ENCODE results near the gene BAK1.

GRCh38 chr6:33623895-33624381 is 43.9 kb upstream of the BAK1 start:
- TF ChIP-seq CBX3 (IDR thresholded peaks at IDR 0.05; ENCODE audit: low read depth) (no peak), EZH2 (IDR thresholded peaks at IDR 0.05) (no peak), POLR2AphosphoS5 (IDR thresholded peaks at IDR 0.05; ENCODE audit: low read depth, low read length) (no peak)
- TF ChIP-seq, protein P1, sequence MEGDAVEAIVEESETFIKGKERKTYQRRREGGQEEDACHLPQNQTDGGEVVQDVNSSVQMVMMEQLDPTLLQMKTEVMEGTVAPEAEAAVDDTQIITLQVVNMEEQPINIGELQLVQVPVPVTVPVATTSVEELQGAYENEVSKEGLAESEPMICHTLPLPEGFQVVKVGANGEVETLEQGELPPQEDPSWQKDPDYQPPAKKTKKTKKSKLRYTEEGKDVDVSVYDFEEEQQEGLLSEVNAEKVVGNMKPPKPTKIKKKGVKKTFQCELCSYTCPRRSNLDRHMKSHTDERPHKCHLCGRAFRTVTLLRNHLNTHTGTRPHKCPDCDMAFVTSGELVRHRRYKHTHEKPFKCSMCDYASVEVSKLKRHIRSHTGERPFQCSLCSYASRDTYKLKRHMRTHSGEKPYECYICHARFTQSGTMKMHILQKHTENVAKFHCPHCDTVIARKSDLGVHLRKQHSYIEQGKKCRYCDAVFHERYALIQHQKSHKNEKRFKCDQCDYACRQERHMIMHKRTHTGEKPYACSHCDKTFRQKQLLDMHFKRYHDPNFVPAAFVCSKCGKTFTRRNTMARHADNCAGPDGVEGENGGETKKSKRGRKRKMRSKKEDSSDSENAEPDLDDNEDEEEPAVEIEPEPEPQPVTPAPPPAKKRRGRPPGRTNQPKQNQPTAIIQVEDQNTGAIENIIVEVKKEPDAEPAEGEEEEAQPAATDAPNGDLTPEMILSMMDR (IDR thresholded peaks at IDR 0.05 in 2 of 3, conservative IDR thresholded peaks at IDR 0.05 in 1 of 3; ENCODE audit: borderline replicate concordance in 1 of 3, insufficient read depth in 1 of 3, low read depth in 2 of 3, low read length in 2 of 3) = no peak

All from HCT116 (cell line).